GM21360 (cell line): ENCODE results near the gene AMACR.
A peak's percentile ranks its signal among the peaks of the same experiment; 100 is the strongest.

Experiments
- ATAC-seq: cut with Tn5 transposase; IDR thresholded peaks from one replicate; pipeline ENCODE4 v1.9.1; 2021; ENCODE audit warnings: mild to moderate bottlenecking, moderate library complexity; ENCODE audit not compliant: unreplicated experiment

AMACR gene

GRCh38 chr5:34009610-34010009, 1.8 kb upstream of the AMACR start:
- no peak for ATAC-seq

- no peak for ATAC-seq
Measured at GRCh38 chr5:34008802-34009201, 952 bp upstream of the AMACR start.

GRCh38 chr5:34007201-34007620, 639 bp downstream of the AMACR start:
- ATAC-seq: no peak

GRCh38 chr5:34005681-34006080, 2.2 kb downstream of the AMACR start:
- ATAC-seq: no peak

- no peak for ATAC-seq
Measured at GRCh38 chr5:34005211-34005610, 2.6 kb downstream of the AMACR start.

GRCh38 chr5:34003941-34004340, 3.9 kb downstream of the AMACR start:
- no peak for ATAC-seq

GRCh38 chr5:34002629-34003328, 5.1 kb downstream of the AMACR start:
- ATAC-seq: no peak

GRCh38 chr5:34001241-34001841, 6.5 kb downstream of the AMACR start:
- no peak for ATAC-seq

- no peak for ATAC-seq
Measured at GRCh38 chr5:33999978-34000377, 7.9 kb downstream of the AMACR start.

- peak; percentile 70 for ATAC-seq
Measured at GRCh38 chr5:33997331-33997983, 10.4 kb downstream of the AMACR start.

GRCh38 chr5:33995865-33996264, 12.0 kb downstream of the AMACR start:
- ATAC-seq: no peak

GRCh38 chr5:33994845-33995244, 13.0 kb downstream of the AMACR start:
- ATAC-seq: no peak

GRCh38 chr5:33992864-33993263, 15.0 kb downstream of the AMACR start:
- no peak for ATAC-seq

- ATAC-seq: no peak
Measured at GRCh38 chr5:33985447-33985846, 22.4 kb downstream of the AMACR start.

GRCh38 chr5:33984671-33985124, 23.2 kb downstream of the AMACR start, which contains the start of gene SLC45A2:
TSS of gene SLC45A2 (minus strand) at chr5:33984693. CDS start at chr5:33984583, 110 bp downstream.
- ATAC-seq: no peak

GRCh38 chr5:33984178-33984577, 23.7 kb downstream of the AMACR start:
- ATAC-seq: no peak

- ATAC-seq: no peak
Measured at GRCh38 chr5:33981408-33982162, 26.3 kb downstream of the AMACR start.

- no peak for ATAC-seq
Measured at GRCh38 chr5:33980030-33980429, 27.8 kb downstream of the AMACR start.

- no peak for ATAC-seq
Measured at GRCh38 chr5:33978306-33978705, 29.5 kb downstream of the AMACR start.

GRCh38 chr5:33976307-33976706, 31.5 kb downstream of the AMACR start:
- ATAC-seq: no peak

- no peak for ATAC-seq
Measured at GRCh38 chr5:33975852-33976251, 32.0 kb downstream of the AMACR start.
